GM23338 (cell line): ENCODE data around the gene BLM. TPM values are rescaled to one million over a fixed set of nuclear protein-coding genes. Genes with fewer than 3 reads are reported as not detected.

Experiments
- ATAC-seq: fragments of 200-7000 bp; cut with Tn5 transposase; 3 replicates; pipeline ENCODE4 v1.9.1; 2020
- DNase-seq: peaks from one replicate; pipeline ENCODE4 v3.0.0-alpha.2; 2015; ENCODE audit warnings: low spot score
- H2AFZ ChIP-seq: fragments of 200-600 bp; sonication (generic); 2 replicates; pipeline ENCODE4 v1.8.0; 2016; ENCODE audit warnings: antibody characterized with exemption, mild to moderate bottlenecking, moderate library complexity
- H3F3A ChIP-seq: fragments of 200-600 bp; sonication (generic); replicated peaks from 2 replicates; pipeline ENCODE4 v1.8.0; 2017; ENCODE audit warnings: antibody characterized with exemption, mixed run types, low read depth
- H3K27ac ChIP-seq: fragments of 200-600 bp; sonication (generic); 2 replicates; pipeline ENCODE4 v1.6.1; 2016; ENCODE audit warnings: low read depth
- H3K27me3 ChIP-seq: fragments of 200-600 bp; sonication (generic); 2 replicates; pipeline ENCODE4 v1.8.0; 2016; ENCODE audit warnings: mild to moderate bottlenecking, mixed run types, moderate library complexity; ENCODE audit not compliant: insufficient read depth
- H3K36me3 ChIP-seq: fragments of 200-600 bp; sonication (generic); 2 replicates; pipeline ENCODE4 v1.8.0; 2016; ENCODE audit warnings: mild to moderate bottlenecking; ENCODE audit not compliant: insufficient read depth
- H3K4me1 ChIP-seq: fragments of 200-600 bp; sonication (generic); 2 replicates; pipeline ENCODE4 v1.8.0; 2016; ENCODE audit warnings: mild to moderate bottlenecking, moderate library complexity; ENCODE audit not compliant: insufficient read depth
- H3K4me2 ChIP-seq: fragments of 200-600 bp; sonication (generic); 2 replicates; pipeline ENCODE4 v1.7.1; 2017; ENCODE audit warnings: mixed run types
- H3K4me3 ChIP-seq: fragments of 200-600 bp; sonication (generic); 2 replicates; pipeline ENCODE4 v1.6.1; 2016; ENCODE audit warnings: mixed run types
- H3K79me2 ChIP-seq: fragments of 200-600 bp; sonication (generic); replicated peaks from 2 replicates; pipeline ENCODE4 v1.8.0; 2017; ENCODE audit warnings: mild to moderate bottlenecking; ENCODE audit not compliant: insufficient read depth
- H3K9me2 ChIP-seq: fragments of 200-600 bp; sonication (generic); 2 replicates; pipeline ENCODE4 v1.8.0; 2017; ENCODE audit not compliant: insufficient read depth
- H4K20me1 ChIP-seq: fragments of 200-600 bp; sonication (generic); replicated peaks from 2 replicates; pipeline ENCODE4 v1.8.0; 2017; ENCODE audit warnings: mild to moderate bottlenecking; ENCODE audit not compliant: insufficient read depth
- H3K27ac Mint-ChIP-seq: 2 replicates; pipeline ENCODE4 v1.8.0; 2020; ENCODE audit warnings: inconsistent platforms, mild to moderate bottlenecking, moderate library complexity, mixed read lengths
- H3K27me3 Mint-ChIP-seq: 3 replicates; pipeline ENCODE4 v1.8.0; 2022; ENCODE audit warnings: low read depth, mild to moderate bottlenecking, moderate library complexity, mixed read lengths, inconsistent platforms; ENCODE audit not compliant: insufficient read depth, poor library complexity
- H3K36me3 Mint-ChIP-seq: 3 replicates; pipeline ENCODE4 v1.8.0; 2021; ENCODE audit warnings: low read depth, mild to moderate bottlenecking, inconsistent platforms, moderate library complexity, mixed read lengths
- H3K4me1 Mint-ChIP-seq: 3 replicates; pipeline ENCODE4 v1.8.0; 2020; ENCODE audit warnings: mild to moderate bottlenecking, inconsistent platforms, mixed read lengths
- H3K4me3 Mint-ChIP-seq: 3 replicates; pipeline ENCODE4 v1.8.0; 2021; ENCODE audit warnings: moderate library complexity, mild to moderate bottlenecking, inconsistent platforms, mixed read lengths
- H3K9me3 Mint-ChIP-seq: 3 replicates; pipeline ENCODE4 v1.8.0; 2020; ENCODE audit warnings: moderate library complexity, mild to moderate bottlenecking, inconsistent platforms, mixed read lengths
- EZH2 ChIP-seq: fragments of 200-600 bp; sonication (generic); IDR thresholded peaks from one replicate; pipeline ENCODE4 v1.8.0; 2017; ENCODE audit warnings: antibody characterized with exemption, mild to moderate bottlenecking, low read depth; ENCODE audit not compliant: unreplicated experiment
- NANOG ChIP-seq: IDR thresholded peaks from 2 replicates; pipeline ENCODE4 v1.6.1; 2016; ENCODE audit warnings: antibody characterized with exemption, borderline replicate concordance
- STAT1 ChIP-seq: IDR thresholded peaks from one replicate; pipeline ENCODE4 v1.6.1; 2016; ENCODE audit warnings: antibody characterized with exemption; ENCODE audit not compliant: unreplicated experiment
- polyA plus RNA-seq: library from polyadenylated mRNA; unstranded; fragments of >200 nt; fragmentation: Nextera tagmentation; extraction: Ambion mirVana; gene quantifications from 2 replicates; pipeline ENCODE4 v1.2.1, GENCODE V29; 2016
- total RNA-seq: library from RNA; depleted of rRNA; stranded (reverse); fragments of >200 nt; shearing (Covaris generic); gene quantifications from 2 replicates; pipeline ENCODE4 v1.2.3, GENCODE V29; 2014
- TF ChIP-seq, protein P1 (sequence below): fragments of 250-450 bp; sonication (Bioruptor Pico); IDR thresholded peaks from 2 replicates; pipeline ENCODE4 v1.5.0; 2020; ENCODE audit warnings: mild to moderate bottlenecking, moderate library complexity
- TF ChIP-seq, protein P2 (sequence below): IDR thresholded peaks from 2 replicates; pipeline ENCODE4 v1.6.1; 2016; ENCODE audit warnings: antibody characterized with exemption

The BLM gene
- total and polyA plus RNA-seq, 2 experiments from 2014 or later: 43.1 to 43.3 TPM

DNA sequence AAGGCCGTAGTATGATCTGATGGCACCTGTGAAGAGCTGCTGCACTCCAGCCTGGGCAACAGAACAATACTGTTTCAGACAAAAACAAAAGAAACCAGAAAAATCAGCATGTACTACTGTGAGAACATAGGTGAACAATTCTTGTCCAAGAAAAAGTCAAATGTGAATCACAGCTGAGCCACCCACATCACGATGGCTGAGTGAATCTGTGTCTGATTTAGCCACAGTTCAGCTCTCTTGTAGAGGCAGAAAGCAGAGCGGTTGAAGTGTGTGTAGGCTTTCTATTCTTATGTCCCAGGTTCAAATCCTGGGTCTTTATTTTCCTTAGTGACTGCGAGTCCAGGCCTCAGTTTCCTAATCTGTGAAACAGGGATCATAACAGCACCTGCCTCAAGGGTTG, 146.8 kb downstream of the BLM start:
- H3K4me3 Mint-ChIP-seq: no peak overlapping the region

More for the DNA sequence above, 146.8 kb downstream of the BLM start:
- no peaks in the 10 kb centered on the region for H3K9me3 Mint-ChIP-seq
- DNase-seq (no peak), ATAC-seq (no peak)
- Histone ChIP-seq H3K79me2 (no peaks in the 10 kb centered on the region), H3K27me3 (no peaks in the 10 kb centered on the region), H3K4me1 (peaks cover 21% of the 10 kb centered on the region), H3K36me3 (no peaks in the 10 kb centered on the region), H2AFZ (no peak overlapping the region), H3K4me3 (no peak overlapping the region), H3K27ac (no peak overlapping the region), H4K20me1 (no peaks in the 10 kb centered on the region), H3F3A (peaks cover 3% of the 10 kb centered on the region), H3K9me2 (no peaks in the 10 kb centered on the region), H3K4me2 (no peak overlapping the region)
- no peak overlapping the region for H3K27ac Mint-ChIP-seq
- TF ChIP-seq, protein P1, sequence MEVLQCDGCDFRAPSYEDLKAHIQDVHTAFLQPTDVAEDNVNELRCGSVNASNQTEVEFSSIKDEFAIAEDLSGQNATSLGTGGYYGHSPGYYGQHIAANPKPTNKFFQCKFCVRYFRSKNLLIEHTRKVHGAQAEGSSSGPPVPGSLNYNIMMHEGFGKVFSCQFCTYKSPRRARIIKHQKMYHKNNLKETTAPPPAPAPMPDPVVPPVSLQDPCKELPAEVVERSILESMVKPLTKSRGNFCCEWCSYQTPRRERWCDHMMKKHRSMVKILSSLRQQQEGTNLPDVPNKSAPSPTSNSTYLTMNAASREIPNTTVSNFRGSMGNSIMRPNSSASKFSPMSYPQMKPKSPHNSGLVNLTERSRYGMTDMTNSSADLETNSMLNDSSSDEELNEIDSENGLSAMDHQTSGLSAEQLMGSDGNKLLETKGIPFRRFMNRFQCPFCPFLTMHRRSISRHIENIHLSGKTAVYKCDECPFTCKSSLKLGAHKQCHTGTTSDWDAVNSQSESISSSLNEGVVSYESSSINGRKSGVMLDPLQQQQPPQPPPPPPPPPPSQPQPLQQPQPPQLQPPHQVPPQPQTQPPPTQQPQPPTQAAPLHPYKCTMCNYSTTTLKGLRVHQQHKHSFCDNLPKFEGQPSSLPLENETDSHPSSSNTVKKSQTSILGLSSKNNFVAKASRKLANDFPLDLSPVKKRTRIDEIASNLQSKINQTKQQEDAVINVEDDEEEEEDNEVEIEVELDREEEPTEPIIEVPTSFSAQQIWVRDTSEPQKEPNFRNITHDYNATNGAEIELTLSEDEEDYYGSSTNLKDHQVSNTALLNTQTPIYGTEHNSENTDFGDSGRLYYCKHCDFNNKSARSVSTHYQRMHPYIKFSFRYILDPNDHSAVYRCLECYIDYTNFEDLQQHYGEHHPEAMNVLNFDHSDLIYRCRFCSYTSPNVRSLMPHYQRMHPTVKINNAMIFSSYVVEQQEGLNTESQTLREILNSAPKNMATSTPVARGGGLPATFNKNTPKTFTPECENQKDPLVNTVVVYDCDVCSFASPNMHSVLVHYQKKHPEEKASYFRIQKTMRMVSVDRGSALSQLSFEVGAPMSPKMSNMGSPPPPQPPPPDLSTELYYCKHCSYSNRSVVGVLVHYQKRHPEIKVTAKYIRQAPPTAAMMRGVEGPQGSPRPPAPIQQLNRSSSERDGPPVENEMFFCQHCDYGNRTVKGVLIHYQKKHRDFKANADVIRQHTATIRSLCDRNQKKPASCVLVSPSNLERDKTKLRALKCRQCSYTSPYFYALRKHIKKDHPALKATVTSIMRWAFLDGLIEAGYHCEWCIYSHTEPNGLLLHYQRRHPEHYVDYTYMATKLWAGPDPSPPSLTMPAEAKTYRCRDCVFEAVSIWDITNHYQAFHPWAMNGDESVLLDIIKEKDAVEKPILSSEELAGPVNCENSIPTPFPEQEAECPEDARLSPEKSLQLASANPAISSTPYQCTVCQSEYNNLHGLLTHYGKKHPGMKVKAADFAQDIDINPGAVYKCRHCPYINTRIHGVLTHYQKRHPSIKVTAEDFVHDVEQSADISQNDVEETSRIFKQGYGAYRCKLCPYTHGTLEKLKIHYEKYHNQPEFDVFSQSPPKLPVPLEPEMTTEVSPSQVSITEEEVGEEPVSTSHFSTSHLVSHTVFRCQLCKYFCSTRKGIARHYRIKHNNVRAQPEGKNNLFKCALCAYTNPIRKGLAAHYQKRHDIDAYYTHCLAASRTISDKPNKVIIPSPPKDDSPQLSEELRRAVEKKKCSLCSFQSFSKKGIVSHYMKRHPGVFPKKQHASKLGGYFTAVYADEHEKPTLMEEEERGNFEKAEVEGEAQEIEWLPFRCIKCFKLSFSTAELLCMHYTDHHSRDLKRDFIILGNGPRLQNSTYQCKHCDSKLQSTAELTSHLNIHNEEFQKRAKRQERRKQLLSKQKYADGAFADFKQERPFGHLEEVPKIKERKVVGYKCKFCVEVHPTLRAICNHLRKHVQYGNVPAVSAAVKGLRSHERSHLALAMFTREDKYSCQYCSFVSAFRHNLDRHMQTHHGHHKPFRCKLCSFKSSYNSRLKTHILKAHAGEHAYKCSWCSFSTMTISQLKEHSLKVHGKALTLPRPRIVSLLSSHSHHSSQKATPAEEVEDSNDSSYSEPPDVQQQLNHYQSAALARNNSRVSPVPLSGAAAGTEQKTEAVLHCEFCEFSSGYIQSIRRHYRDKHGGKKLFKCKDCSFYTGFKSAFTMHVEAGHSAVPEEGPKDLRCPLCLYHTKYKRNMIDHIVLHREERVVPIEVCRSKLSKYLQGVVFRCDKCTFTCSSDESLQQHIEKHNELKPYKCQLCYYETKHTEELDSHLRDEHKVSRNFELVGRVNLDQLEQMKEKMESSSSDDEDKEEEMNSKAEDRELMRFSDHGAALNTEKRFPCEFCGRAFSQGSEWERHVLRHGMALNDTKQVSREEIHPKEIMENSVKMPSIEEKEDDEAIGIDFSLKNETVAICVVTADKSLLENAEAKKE (CRISPR knock-in tag): no peak
- no peak for TF ChIP-seq NANOG
- TF ChIP-seq STAT1: no peak
- no peak for TF ChIP-seq EZH2
- TF ChIP-seq, protein P2, sequence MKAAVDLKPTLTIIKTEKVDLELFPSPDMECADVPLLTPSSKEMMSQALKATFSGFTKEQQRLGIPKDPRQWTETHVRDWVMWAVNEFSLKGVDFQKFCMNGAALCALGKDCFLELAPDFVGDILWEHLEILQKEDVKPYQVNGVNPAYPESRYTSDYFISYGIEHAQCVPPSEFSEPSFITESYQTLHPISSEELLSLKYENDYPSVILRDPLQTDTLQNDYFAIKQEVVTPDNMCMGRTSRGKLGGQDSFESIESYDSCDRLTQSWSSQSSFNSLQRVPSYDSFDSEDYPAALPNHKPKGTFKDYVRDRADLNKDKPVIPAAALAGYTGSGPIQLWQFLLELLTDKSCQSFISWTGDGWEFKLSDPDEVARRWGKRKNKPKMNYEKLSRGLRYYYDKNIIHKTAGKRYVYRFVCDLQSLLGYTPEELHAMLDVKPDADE: no peak
- peaks cover 7% of the 10 kb centered on the region for H3K27me3 Mint-ChIP-seq
- peaks cover 29% of the 10 kb centered on the region for H3K4me1 Mint-ChIP-seq
- H3K36me3 Mint-ChIP-seq: no peaks in the 10 kb centered on the region
